Esophagus (tissue), 2 donors: ENCODE results near the gene ICA1. TPM values are rescaled to one million over a fixed set of nuclear protein-coding genes. Genes with fewer than 3 reads are reported as not detected.

Experiments
- H3K27ac ChIP-seq, 2 donors: one replicate each; pipeline ENCODE4 v1.5.1; 2013; ENCODE audit warnings: low read depth in 2 of 2, mild to moderate bottlenecking in 2 of 2, inconsistent platforms in 1 of 2, low read length in 1 of 2, moderate library complexity in 1 of 2
- H3K27me3 ChIP-seq, 2 donors: one replicate each; pipeline ENCODE4 v1.6.1; 2013; ENCODE audit warnings: low read length in 2 of 2, control low read depth in 1 of 2, mild to moderate bottlenecking in 1 of 2; ENCODE audit not compliant: insufficient read depth in 2 of 2, control insufficient read depth in 1 of 2
- H3K36me3 ChIP-seq, 2 donors: one replicate each; pipeline ENCODE4 v1.6.1; 2013; ENCODE audit warnings: low read length in 1 of 2; ENCODE audit not compliant: control insufficient read depth in 2 of 2, insufficient read depth in 2 of 2
- H3K4me1 ChIP-seq, 2 donors: one replicate each; pipeline ENCODE4 v1.6.1; 2013; ENCODE audit warnings: low read length in 1 of 2; ENCODE audit not compliant: control insufficient read depth in 2 of 2, insufficient read depth in 2 of 2
- H3K4me3 ChIP-seq, 2 donors: one replicate each; pipeline ENCODE4 v1.5.1; 2013; ENCODE audit warnings: low read length in 2 of 2, mild to moderate bottlenecking in 2 of 2, low read depth in 1 of 2, moderate library complexity in 1 of 2
- H3K9me3 ChIP-seq, 2 donors: one replicate each; pipeline ENCODE4 v1.6.1; 2013; ENCODE audit warnings: mild to moderate bottlenecking in 2 of 2, low read depth in 1 of 2, low read length in 1 of 2, moderate library complexity in 1 of 2; ENCODE audit not compliant: control insufficient read depth in 2 of 2, insufficient read depth in 1 of 2
- WGBS, 2 donors: extraction: QIAGEN DNeasy Blood & Tissue Kit; methylation state at CpG; one replicate each; pipeline ENCODE4 v1.1.7; 2013; 5-methylcytosine and 5-hydroxymethylcytosine counted together
- polyA plus RNA-seq, 2 donors: library from polyadenylated mRNA; stranded (reverse); fragments of 200-250 nt; gene quantifications; one replicate each; pipeline ENCODE4 v1.2.3, GENCODE V29; 2013
- donor health status: healthy with polysubstance abuse.
- donor health status: Bipolar disorder and iron deficiency.

ICA1 gene
- polyA plus RNA-seq, 2 donors = 10.7 to 11.3 TPM

DNA sequence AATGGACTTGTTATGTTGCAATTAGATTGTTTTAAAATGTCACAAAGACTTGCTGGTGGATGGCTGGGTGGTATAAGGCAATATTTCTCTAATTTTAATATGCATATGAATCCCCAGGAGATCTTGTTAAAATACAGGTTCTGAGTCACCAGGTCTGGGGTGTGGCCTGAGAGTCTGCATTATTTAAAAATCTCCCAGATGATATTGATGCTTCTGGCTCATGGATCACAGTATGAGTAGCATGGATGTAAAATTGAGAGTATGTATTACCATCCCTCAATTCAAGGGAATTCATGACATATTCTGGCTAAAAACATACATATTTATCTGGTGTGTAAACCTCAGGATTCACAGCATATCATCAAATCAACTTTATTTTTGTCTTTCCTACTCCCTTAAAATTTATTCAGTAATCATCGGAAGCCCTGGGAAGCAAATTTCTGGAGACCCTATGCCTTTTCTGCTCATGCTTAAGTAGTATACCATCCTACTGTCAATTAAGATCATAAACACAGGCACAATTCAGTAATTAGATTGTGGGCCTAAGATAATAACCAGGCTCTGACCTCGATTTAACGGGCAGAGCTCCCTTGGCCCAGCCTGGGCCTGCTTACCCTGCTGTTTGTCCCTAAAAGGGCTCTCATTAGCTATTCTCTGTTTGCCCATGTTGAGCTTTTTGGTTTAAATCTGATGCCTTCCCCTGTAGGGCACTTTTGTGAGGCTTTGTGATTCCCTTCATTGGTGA lies 29.6 kb upstream of the ICA1 start:
- H3K27ac ChIP-seq = no peak overlapping the region
- no peaks in the 10 kb centered on the region for H3K27me3 ChIP-seq
- no peaks in the 10 kb centered on the region for H3K4me1 ChIP-seq
- WGBS, 2 donors = 76 to 92% methylated on average over 3 of the region's 3 CpGs
- no peaks in the 10 kb centered on the region for H3K9me3 ChIP-seq
- no peaks in the 10 kb centered on the region for H3K36me3 ChIP-seq
- H3K4me3 ChIP-seq = no peak overlapping the region

GRCh38 chr7:8290645-8291308 lies 28.8 kb upstream of the ICA1 start:
- Histone ChIP-seq H3K36me3 (no peaks in the 10 kb centered on the region), H3K4me1 (no peaks in the 10 kb centered on the region), H3K4me3 (no peak overlapping the region), H3K27me3 (no peaks in the 10 kb centered on the region), H3K27ac (no peak overlapping the region), H3K9me3 (no peaks in the 10 kb centered on the region)
- WGBS, 2 donors = 30 to 38% methylated on average over 3 of the region's 3 CpGs

GRCh38 chr7:8286118-8286517 lies 24.2 kb upstream of the ICA1 start:
- H3K27me3 ChIP-seq = no peaks in the 10 kb centered on the region
- no peak overlapping the region for H3K27ac ChIP-seq
- WGBS, 2 donors = 95 to 100% methylated on average over 1 to 2 of the region's 2 CpGs
- no peaks in the 10 kb centered on the region for H3K9me3 ChIP-seq
- no peak overlapping the region for H3K4me3 ChIP-seq
- no peaks in the 10 kb centered on the region for H3K36me3 ChIP-seq
- no peaks in the 10 kb centered on the region for H3K4me1 ChIP-seq

DNA sequence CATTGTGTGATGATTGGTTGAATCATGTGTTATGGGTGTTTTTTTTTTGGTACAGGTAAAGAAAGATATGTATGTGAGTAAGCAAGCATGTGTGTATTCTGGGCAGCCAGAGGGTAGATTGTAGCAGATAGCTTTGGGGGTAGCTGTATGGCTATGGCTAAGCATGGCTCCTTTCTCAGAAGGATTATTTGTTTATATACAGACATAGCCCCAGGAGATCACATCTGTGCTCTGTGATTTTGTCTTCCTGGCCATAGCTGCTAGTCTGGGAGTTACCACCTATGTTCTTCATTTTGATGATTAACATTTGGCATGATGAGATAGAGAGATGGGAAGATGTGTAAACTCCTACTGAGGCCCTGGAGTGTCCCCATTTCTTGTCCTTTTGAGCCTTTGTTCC lies 23.2 kb upstream of the ICA1 start:
- no peaks in the 10 kb centered on the region for H3K4me1 ChIP-seq
- no peaks in the 10 kb centered on the region for H3K36me3 ChIP-seq
- no peak overlapping the region for H3K27ac ChIP-seq
- H3K27me3 ChIP-seq = no peaks in the 10 kb centered on the region
- H3K4me3 ChIP-seq = no peak overlapping the region
- H3K9me3 ChIP-seq = no peaks in the 10 kb centered on the region

DNA sequence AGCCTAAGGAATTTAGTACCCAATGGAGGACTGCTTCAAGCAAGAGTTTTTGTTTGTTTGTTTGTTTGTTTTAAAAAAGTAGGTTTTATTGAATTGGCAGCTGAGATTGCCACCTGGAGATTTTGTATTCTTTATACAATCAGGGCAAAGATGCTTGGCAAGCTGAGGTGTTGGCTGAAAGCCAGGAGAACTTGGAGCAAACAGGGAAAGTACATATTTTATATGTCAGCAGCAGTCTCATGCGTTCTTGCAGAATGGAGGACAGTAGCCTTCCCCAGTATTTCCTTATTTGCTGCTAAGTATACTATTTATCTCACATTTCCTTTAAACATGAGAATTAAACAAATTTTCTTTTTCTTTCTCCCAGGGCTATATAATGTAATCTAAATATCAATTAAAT lies 22.6 kb upstream of the ICA1 start:
- Histone ChIP-seq H3K4me3 (no peak overlapping the region), H3K36me3 (no peaks in the 10 kb centered on the region), H3K27ac (no peak overlapping the region), H3K4me1 (no peaks in the 10 kb centered on the region), H3K27me3 (no peaks in the 10 kb centered on the region), H3K9me3 (no peaks in the 10 kb centered on the region)
- WGBS, 2 donors = 9 to 18% methylated on average over 1 of the region's 1 CpG

DNA sequence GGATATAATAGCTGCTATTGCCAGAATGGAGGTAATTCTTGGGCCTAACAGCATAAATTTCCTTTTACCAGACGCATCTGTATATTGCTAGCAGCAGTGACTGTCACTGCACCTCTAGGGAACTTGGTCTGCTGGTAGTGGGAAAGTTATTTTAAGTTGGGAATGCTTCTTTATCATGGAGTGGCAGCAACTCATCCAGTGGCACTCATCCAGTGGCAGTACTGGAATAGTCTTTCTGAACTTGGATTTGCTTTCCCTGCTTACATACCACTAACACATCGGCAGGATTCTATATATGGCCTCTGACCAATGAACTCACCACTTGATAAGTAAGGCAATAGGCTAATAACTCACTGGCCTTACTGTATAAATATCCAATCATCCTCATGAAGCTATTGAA lies 22.0 kb upstream of the ICA1 start:
- no peaks in the 10 kb centered on the region for H3K27me3 ChIP-seq
- no peaks in the 10 kb centered on the region for H3K9me3 ChIP-seq
- no peaks in the 10 kb centered on the region for H3K36me3 ChIP-seq
- WGBS, 2 donors = 83% methylated on average over 2 of the region's 2 CpGs
- no peaks in the 10 kb centered on the region for H3K4me1 ChIP-seq
- H3K27ac ChIP-seq = no peak overlapping the region
- H3K4me3 ChIP-seq = no peak overlapping the region

DNA sequence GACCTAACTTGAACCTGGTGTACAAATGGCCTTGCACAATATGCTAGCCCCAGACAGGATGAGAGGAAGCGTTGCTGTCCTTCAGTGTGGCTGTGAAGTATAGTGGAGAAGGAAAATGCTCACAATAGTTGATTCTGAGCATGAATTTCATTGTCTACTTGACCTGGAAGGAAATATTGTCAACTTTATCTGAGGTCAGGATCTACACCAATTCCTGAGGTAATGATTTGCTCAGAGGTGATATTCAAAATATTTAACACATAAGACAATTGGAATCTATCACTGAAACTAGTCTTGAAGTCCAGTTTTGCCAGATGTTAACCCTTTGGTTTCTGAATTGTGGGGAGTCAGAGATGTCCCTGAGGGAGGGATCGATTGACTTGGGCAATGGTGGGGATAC lies 20.9 kb upstream of the ICA1 start:
- Histone ChIP-seq H3K27me3 (no peaks in the 10 kb centered on the region), H3K9me3 (no peaks in the 10 kb centered on the region), H3K4me1 (no peaks in the 10 kb centered on the region), H3K27ac (no peak overlapping the region), H3K36me3 (no peaks in the 10 kb centered on the region), H3K4me3 (no peak overlapping the region)
- 81 to 90% methylated on average over 2 of the region's 2 CpGs for WGBS, 2 donors

DNA sequence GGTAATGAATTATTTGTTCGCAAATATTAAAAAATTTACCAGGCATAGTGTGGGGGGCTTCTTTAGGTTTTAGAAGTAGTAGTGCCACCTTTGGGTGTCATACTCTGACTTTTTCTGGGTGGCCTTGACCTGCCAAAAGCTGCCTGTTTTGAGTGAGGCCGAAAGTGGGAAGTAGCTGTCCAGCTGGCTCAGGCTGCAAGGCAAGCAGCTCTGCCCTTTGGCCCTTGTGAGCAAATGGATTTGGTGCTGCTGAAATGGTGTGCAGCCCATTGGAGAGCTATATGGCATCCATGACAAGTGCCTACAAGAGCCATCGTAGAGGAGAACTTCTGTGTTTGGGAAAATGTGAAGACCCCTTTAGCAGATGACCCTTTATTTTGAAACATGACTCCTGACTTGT lies 20.2 kb upstream of the ICA1 start:
- no peaks in the 10 kb centered on the region for H3K4me1 ChIP-seq
- WGBS, 2 donors = 82 to 85% methylated on average over 3 of the region's 3 CpGs
- no peaks in the 10 kb centered on the region for H3K27me3 ChIP-seq
- no peaks in the 10 kb centered on the region for H3K36me3 ChIP-seq
- no peak overlapping the region for H3K27ac ChIP-seq
- H3K4me3 ChIP-seq = no peak overlapping the region
- no peaks in the 10 kb centered on the region for H3K9me3 ChIP-seq

DNA sequence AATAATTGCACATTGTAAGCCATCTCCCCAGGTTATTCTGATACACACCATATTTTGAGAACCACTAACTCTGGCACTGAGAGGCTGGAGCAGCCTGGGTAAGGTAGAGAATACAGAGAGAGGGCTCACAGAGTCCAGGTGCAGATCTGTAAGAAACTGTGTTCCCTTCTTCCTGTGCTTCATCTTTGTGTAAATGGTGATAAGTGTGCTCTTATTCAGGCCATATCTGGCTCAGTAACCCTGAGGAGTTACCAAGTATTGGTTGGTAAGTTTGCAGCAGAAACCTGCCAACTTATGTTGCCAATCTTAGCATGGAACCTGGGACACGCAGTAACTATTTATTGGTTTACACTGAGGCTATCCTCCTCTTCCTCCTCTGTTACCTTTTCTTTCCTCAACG lies 16.2 kb upstream of the ICA1 start:
- H3K9me3 ChIP-seq = no peaks in the 10 kb centered on the region
- 59 to 84% methylated on average over 2 of the region's 2 CpGs for WGBS, 2 donors
- H3K4me3 ChIP-seq = no peak overlapping the region
- H3K27ac ChIP-seq = no peak overlapping the region
- no peaks in the 10 kb centered on the region for H3K27me3 ChIP-seq
- no peaks in the 10 kb centered on the region for H3K4me1 ChIP-seq
- H3K36me3 ChIP-seq = no peaks in the 10 kb centered on the region

- H3K27ac ChIP-seq = no peak overlapping the region
- no peaks in the 10 kb centered on the region for H3K36me3 ChIP-seq
- 70 to 78% methylated on average over 3 of the region's 3 CpGs for WGBS, 2 donors
- H3K9me3 ChIP-seq = no peaks in the 10 kb centered on the region
- no peaks in the 10 kb centered on the region for H3K27me3 ChIP-seq
- H3K4me3 ChIP-seq = no peak overlapping the region
- no peaks in the 10 kb centered on the region for H3K4me1 ChIP-seq
Observed at GRCh38 chr7:8277394-8277982, 15.5 kb upstream of the ICA1 start.
